ENCODE data around the gene REELD1.

Gene REELD1

GRCh38 chr4:146186596-146186995 lies 27.7 kb upstream of the REELD1 start:
- Histone ChIP-seq H3K4me1 (ENCODE audit: control insufficient read depth, low read depth, low read length) (no peaks in the 10 kb centered on the region), H3K27me3 (ENCODE audit: control insufficient read depth, insufficient read depth, low read length) (no peaks in the 10 kb centered on the region), H3K9me3 (ENCODE audit: control insufficient read depth, low read depth, low read length) (no peaks in the 10 kb centered on the region), H3K27ac (ENCODE audit: low read length) (no peak overlapping the region), H3K4me3 (ENCODE audit: low read length) (no peak overlapping the region), H3K36me3 (ENCODE audit: control insufficient read depth, low read depth, low read length) (peaks cover 63% of the 10 kb centered on the region), H3K9ac (ENCODE audit: low read length) (no peak overlapping the region)

- Histone ChIP-seq H3K36me3 (ENCODE audit: control insufficient read depth, low read depth, low read length) (peaks cover 50% of the 10 kb centered on the region), H3K4me3 (ENCODE audit: low read length) (no peak overlapping the region), H3K27ac (ENCODE audit: low read length) (no peak overlapping the region), H3K27me3 (ENCODE audit: control insufficient read depth, insufficient read depth, low read length) (no peaks in the 10 kb centered on the region), H3K9me3 (ENCODE audit: control insufficient read depth, low read depth, low read length) (no peaks in the 10 kb centered on the region), H3K4me1 (ENCODE audit: control insufficient read depth, low read depth, low read length) (no peaks in the 10 kb centered on the region), H3K9ac (ENCODE audit: low read length) (no peak overlapping the region)
Measured at GRCh38 chr4:146190456-146190855, 23.9 kb upstream of the REELD1 start.

- H3K27me3 ChIP-seq (ENCODE audit: control insufficient read depth, insufficient read depth, low read length) = no peaks in the 10 kb centered on the region
- H3K9me3 ChIP-seq (ENCODE audit: control insufficient read depth, low read depth, low read length) = no peaks in the 10 kb centered on the region
- H3K27ac ChIP-seq (ENCODE audit: low read length) = no peak overlapping the region
- H3K4me3 ChIP-seq (ENCODE audit: low read length) = no peak overlapping the region
- H3K9ac ChIP-seq (ENCODE audit: low read length) = no peak overlapping the region
- H3K4me1 ChIP-seq (ENCODE audit: control insufficient read depth, low read depth, low read length) = no peaks in the 10 kb centered on the region
- H3K36me3 ChIP-seq (ENCODE audit: control insufficient read depth, low read depth, low read length) = peaks cover 44% of the 10 kb centered on the region
Measured at GRCh38 chr4:146191766-146192458, 22.4 kb upstream of the REELD1 start.

GRCh38 chr4:146193628-146194027 lies 20.7 kb upstream of the REELD1 start:
- Histone ChIP-seq H3K9me3 (ENCODE audit: control insufficient read depth, low read depth, low read length) (no peaks in the 10 kb centered on the region), H3K36me3 (ENCODE audit: control insufficient read depth, low read depth, low read length) (peaks cover 29% of the 10 kb centered on the region), H3K4me3 (ENCODE audit: low read length) (no peak overlapping the region), H3K27ac (ENCODE audit: low read length) (no peak overlapping the region), H3K27me3 (ENCODE audit: control insufficient read depth, insufficient read depth, low read length) (no peaks in the 10 kb centered on the region), H3K9ac (ENCODE audit: low read length) (no peak overlapping the region), H3K4me1 (ENCODE audit: control insufficient read depth, low read depth, low read length) (no peaks in the 10 kb centered on the region)

- Histone ChIP-seq H3K4me1 (ENCODE audit: control insufficient read depth, low read depth, low read length) (no peaks in the 10 kb centered on the region), H3K27ac (ENCODE audit: low read length) (no peak overlapping the region), H3K9ac (ENCODE audit: low read length) (no peak overlapping the region), H3K27me3 (ENCODE audit: control insufficient read depth, insufficient read depth, low read length) (no peaks in the 10 kb centered on the region), H3K4me3 (ENCODE audit: low read length) (no peak overlapping the region), H3K36me3 (ENCODE audit: control insufficient read depth, low read depth, low read length) (peaks cover 26% of the 10 kb centered on the region), H3K9me3 (ENCODE audit: control insufficient read depth, low read depth, low read length) (no peaks in the 10 kb centered on the region)
Measured at GRCh38 chr4:146194212-146194611, 20.1 kb upstream of the REELD1 start.

- no peak overlapping the region for H3K9ac ChIP-seq (ENCODE audit: low read length)
- H3K27me3 ChIP-seq (ENCODE audit: control insufficient read depth, insufficient read depth, low read length) = no peaks in the 10 kb centered on the region
- H3K36me3 ChIP-seq (ENCODE audit: control insufficient read depth, low read depth, low read length) = no peaks in the 10 kb centered on the region
- H3K4me1 ChIP-seq (ENCODE audit: control insufficient read depth, low read depth, low read length) = no peaks in the 10 kb centered on the region
- no peak overlapping the region for H3K27ac ChIP-seq (ENCODE audit: low read length)
- H3K9me3 ChIP-seq (ENCODE audit: control insufficient read depth, low read depth, low read length) = no peaks in the 10 kb centered on the region
- no peak overlapping the region for H3K4me3 ChIP-seq (ENCODE audit: low read length)
Measured at GRCh38 chr4:146202665-146203064, 11.7 kb upstream of the REELD1 start.

- H3K27me3 ChIP-seq (ENCODE audit: control insufficient read depth, insufficient read depth, low read length) = no peaks in the 10 kb centered on the region
- H3K36me3 ChIP-seq (ENCODE audit: control insufficient read depth, low read depth, low read length) = no peaks in the 10 kb centered on the region
- H3K9me3 ChIP-seq (ENCODE audit: control insufficient read depth, low read depth, low read length) = no peaks in the 10 kb centered on the region
- H3K27ac ChIP-seq (ENCODE audit: low read length) = no peak overlapping the region
- H3K4me3 ChIP-seq (ENCODE audit: low read length) = no peak overlapping the region
- H3K9ac ChIP-seq (ENCODE audit: low read length) = no peak overlapping the region
- H3K4me1 ChIP-seq (ENCODE audit: control insufficient read depth, low read depth, low read length) = no peaks in the 10 kb centered on the region
Measured at GRCh38 chr4:146207410-146207809, 6.9 kb upstream of the REELD1 start.

GRCh38 chr4:146210890-146211289 lies 3.4 kb upstream of the REELD1 start:
- Histone ChIP-seq H3K9me3 (ENCODE audit: control insufficient read depth, low read depth, low read length) (no peaks in the 10 kb centered on the region), H3K4me3 (ENCODE audit: low read length) (no peak overlapping the region), H3K4me1 (ENCODE audit: control insufficient read depth, low read depth, low read length) (no peaks in the 10 kb centered on the region), H3K9ac (ENCODE audit: low read length) (no peak overlapping the region), H3K27me3 (ENCODE audit: control insufficient read depth, insufficient read depth, low read length) (no peaks in the 10 kb centered on the region), H3K36me3 (ENCODE audit: control insufficient read depth, low read depth, low read length) (no peaks in the 10 kb centered on the region), H3K27ac (ENCODE audit: low read length) (no peak overlapping the region)

- Histone ChIP-seq H3K27ac (ENCODE audit: low read length) (no peak overlapping the region), H3K9ac (ENCODE audit: low read length) (no peak overlapping the region), H3K27me3 (ENCODE audit: control insufficient read depth, insufficient read depth, low read length) (no peaks in the 10 kb centered on the region), H3K36me3 (ENCODE audit: control insufficient read depth, low read depth, low read length) (no peaks in the 10 kb centered on the region), H3K4me1 (ENCODE audit: control insufficient read depth, low read depth, low read length) (no peaks in the 10 kb centered on the region), H3K9me3 (ENCODE audit: control insufficient read depth, low read depth, low read length) (no peaks in the 10 kb centered on the region), H3K4me3 (ENCODE audit: low read length) (no peak overlapping the region)
Measured at GRCh38 chr4:146211440-146211839, 2.9 kb upstream of the REELD1 start.

- no peak overlapping the region for H3K27ac ChIP-seq (ENCODE audit: low read length)
- H3K36me3 ChIP-seq (ENCODE audit: control insufficient read depth, low read depth, low read length) = no peaks in the 10 kb centered on the region
Measured at GRCh38 chr4:146212781-146213180, 1.6 kb upstream of the REELD1 start.

GRCh38 chr4:146222313-146222712 lies 8.0 kb downstream of the REELD1 start:
- Histone ChIP-seq H3K9ac (ENCODE audit: low read length) (no peak overlapping the region), H3K9me3 (ENCODE audit: control insufficient read depth, low read depth, low read length) (no peaks in the 10 kb centered on the region), H3K27ac (ENCODE audit: low read length) (no peak overlapping the region), H3K36me3 (ENCODE audit: control insufficient read depth, low read depth, low read length) (no peaks in the 10 kb centered on the region), H3K27me3 (ENCODE audit: control insufficient read depth, insufficient read depth, low read length) (no peaks in the 10 kb centered on the region), H3K4me3 (ENCODE audit: low read length) (no peak overlapping the region), H3K4me1 (ENCODE audit: control insufficient read depth, low read depth, low read length) (no peaks in the 10 kb centered on the region)

More at GRCh38 chr4:146212781-146213180, 1.6 kb upstream of the REELD1 start:
- H3K9ac ChIP-seq (ENCODE audit: low read length) = no peak overlapping the region
- H3K4me1 ChIP-seq (ENCODE audit: control insufficient read depth, low read depth, low read length) = no peaks in the 10 kb centered on the region
- no peaks in the 10 kb centered on the region for H3K27me3 ChIP-seq (ENCODE audit: control insufficient read depth, insufficient read depth, low read length)
- H3K4me3 ChIP-seq (ENCODE audit: low read length) = no peak overlapping the region
- no peaks in the 10 kb centered on the region for H3K9me3 ChIP-seq (ENCODE audit: control insufficient read depth, low read depth, low read length)

GRCh38 chr4:146224326-146224966 lies 10.1 kb downstream of the REELD1 start:
- Histone ChIP-seq H3K9ac (ENCODE audit: low read length) (no peak overlapping the region), H3K27ac (ENCODE audit: low read length) (no peak overlapping the region), H3K4me3 (ENCODE audit: low read length) (no peak overlapping the region), H3K27me3 (ENCODE audit: control insufficient read depth, insufficient read depth, low read length) (no peaks in the 10 kb centered on the region), H3K36me3 (ENCODE audit: control insufficient read depth, low read depth, low read length) (no peaks in the 10 kb centered on the region), H3K4me1 (ENCODE audit: control insufficient read depth, low read depth, low read length) (no peaks in the 10 kb centered on the region), H3K9me3 (ENCODE audit: control insufficient read depth, low read depth, low read length) (no peaks in the 10 kb centered on the region)

Measured in iPS-18a (cell line).